ENCODE measurements around the gene SEC16B.

Gene SEC16B

GRCh38 chr1:177897998-177898654 lies 71.7 kb downstream of the SEC16B start:
- DNase-seq: no peak

- DNase-seq: no peak
Measured at GRCh38 chr1:177897281-177897997, 72.4 kb downstream of the SEC16B start.
